ENCODE data around the gene FMN1.

DNA sequence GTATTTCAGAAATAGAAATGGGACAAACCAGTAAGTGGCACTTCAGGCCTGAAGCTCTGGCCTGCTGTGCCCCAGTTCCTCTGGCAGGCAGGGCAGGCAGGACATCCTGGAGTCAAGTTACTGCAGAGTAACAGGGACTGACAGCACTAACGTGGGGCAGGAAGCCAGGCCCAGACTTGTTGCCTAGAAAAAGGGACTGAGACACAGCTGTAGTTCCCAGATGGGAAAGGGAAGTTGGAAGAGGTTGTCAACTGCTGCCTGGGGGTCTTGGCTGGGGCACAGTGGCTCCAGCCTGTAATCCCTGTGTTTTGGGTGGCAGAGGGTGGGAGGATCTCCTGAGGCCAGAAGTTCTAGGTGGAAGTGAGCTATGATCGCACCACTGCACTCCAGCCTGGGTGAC is 171.9 kb downstream of the FMN1 start:
- no peak for TF ChIP-seq EZH2 (IDR thresholded peaks at IDR 0.05)
- TF ChIP-seq POLR2AphosphoS5 (IDR thresholded peaks at IDR 0.05; ENCODE audit: borderline replicate concordance, low read depth, low read length), result no peak

Data from SK-N-MC (cell line).